ENCODE measurements around the gene PRICKLE4. TPM values are rescaled to one million over a fixed set of nuclear protein-coding genes. Genes with fewer than 3 reads are reported as not detected.

Gene PRICKLE4
- total and polyA plus RNA-seq, 2 donors (not counting 1 experiment from before 2014, with no cell fraction given): 0.60 TPM; not detected in 1

- Mint-ChIP-seq H3K27me3 (no peaks in the 10 kb centered on the region), H3K9me3 (ENCODE audit: insufficient read depth) (no peaks in the 10 kb centered on the region), H3K27ac (peak within 1 kb of the TSS; percentile 98), H3K4me1 (peaks cover 32% of the 10 kb centered on the region), H3K4me3 (peak within 1 kb of the TSS; percentile 97)
- Histone ChIP-seq H3K9ac (ENCODE audit: low read length) (peak within 1 kb of the TSS; percentile 96), H3K27me3 (replicated peaks in 1 of 4; ENCODE audit: control extremely low read depth in 1 of 4, control insufficient read depth in 3 of 4, insufficient read depth in 4 of 4, low read length in 3 of 4) (no peaks in the 10 kb centered on the region), H3K4me2 (replicated peaks; ENCODE audit: low read depth, low read length, poor library complexity, severe bottlenecking) (peak within 1 kb of the TSS; percentile 96), H3K9me3 (ENCODE audit: control extremely low read depth in 1 of 3, control insufficient read depth in 2 of 3, insufficient read depth in 1 of 3, low read length in 2 of 3) (no peaks in the 10 kb centered on the region), H4K20me1 (ENCODE audit: control insufficient read depth, insufficient read depth, low read length, poor library complexity, severe bottlenecking) (peaks cover 17% of the 10 kb centered on the region), H3K4me3 (ENCODE audit: control extremely low read depth in 1 of 5, extremely low read depth in 1 of 5, insufficient read depth in 1 of 5, low read depth in 2 of 5, low read length in 4 of 5) (peak within 1 kb of the TSS; percentile 85 to 99 (median 91)), H3K4me1 (ENCODE audit: control insufficient read depth in 2 of 2, insufficient read depth in 2 of 2, low read length in 2 of 2) (peaks cover 17 to 27% of the 10 kb centered on the region in 2 donors), H3K36me3 (replicated peaks in 1 of 2; ENCODE audit: control extremely low read depth in 1 of 2, control insufficient read depth in 1 of 2, extremely low read depth in 1 of 2, insufficient read depth in 2 of 2, low read length in 1 of 2) (peaks cover 0 to 36% of the 10 kb centered on the region in 2 experiments), H3K27ac (ENCODE audit: low read length in 2 of 2) (peak within 1 kb of the TSS; percentile 75 to 95), H2AFZ (ENCODE audit: insufficient read depth, low read depth, low read length, poor library complexity, severe bottlenecking) (peak within 1 kb of the TSS; percentile 93), H3K79me2 (ENCODE audit: control insufficient read depth, insufficient read depth, low read length) (peaks cover 24% of the 10 kb centered on the region)
- peak; percentile 84 for ATAC-seq (ENCODE audit: low read depth)
- intact Hi-C loops (cut with micrococcal nuclease): loop anchor here (1.0 to 10.0 kb wide), 12 partner anchors 8 to 1091 kb away; partner anchors contain the start of genes BYSL, CCND3, FRS3 and MED20
- ChIA-PET POLR2A (interaction anchor here (0.7 to 2.7 kb wide), 9 partner anchors 53 to 776 kb away, joined by 3 to 36 read pairs (median 6); partner anchors contain the start of genes BYSL, MED20, TAF8 and TFEB), CTCF (interaction anchor here (0.7 to 10.0 kb wide), 25 partner anchors 10 to 760 kb away, joined by 3 to 198 read pairs (median 5); partner anchors contain the start of genes BYSL, MED20, MRPS10 and TAF8)
- TF ChIP-seq, protein P1, sequence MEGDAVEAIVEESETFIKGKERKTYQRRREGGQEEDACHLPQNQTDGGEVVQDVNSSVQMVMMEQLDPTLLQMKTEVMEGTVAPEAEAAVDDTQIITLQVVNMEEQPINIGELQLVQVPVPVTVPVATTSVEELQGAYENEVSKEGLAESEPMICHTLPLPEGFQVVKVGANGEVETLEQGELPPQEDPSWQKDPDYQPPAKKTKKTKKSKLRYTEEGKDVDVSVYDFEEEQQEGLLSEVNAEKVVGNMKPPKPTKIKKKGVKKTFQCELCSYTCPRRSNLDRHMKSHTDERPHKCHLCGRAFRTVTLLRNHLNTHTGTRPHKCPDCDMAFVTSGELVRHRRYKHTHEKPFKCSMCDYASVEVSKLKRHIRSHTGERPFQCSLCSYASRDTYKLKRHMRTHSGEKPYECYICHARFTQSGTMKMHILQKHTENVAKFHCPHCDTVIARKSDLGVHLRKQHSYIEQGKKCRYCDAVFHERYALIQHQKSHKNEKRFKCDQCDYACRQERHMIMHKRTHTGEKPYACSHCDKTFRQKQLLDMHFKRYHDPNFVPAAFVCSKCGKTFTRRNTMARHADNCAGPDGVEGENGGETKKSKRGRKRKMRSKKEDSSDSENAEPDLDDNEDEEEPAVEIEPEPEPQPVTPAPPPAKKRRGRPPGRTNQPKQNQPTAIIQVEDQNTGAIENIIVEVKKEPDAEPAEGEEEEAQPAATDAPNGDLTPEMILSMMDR (IDR thresholded peaks at IDR 0.05): peak; percentile 85
- TF ChIP-seq EZH2 (IDR thresholded peaks at IDR 0.05; ENCODE audit: borderline replicate concordance, insufficient read depth, low read depth, low read length, poor library complexity, severe bottlenecking): no peak
- peak; percentile 98 for DNase-seq
- under 1% methylated on average over 53 of the region's 55 CpGs for WGBS (ENCODE audit: insufficient coverage)
Observed at GRCh38 chr6:41787219-41787917, 6.8 kb downstream of the PRICKLE4 start, which contains the start of gene TOMM6. Gene TOMM6, plus strand, starts transcription at chr6:41787694. Its CDS starts 4 bp downstream, at chr6:41787698.

DNA sequence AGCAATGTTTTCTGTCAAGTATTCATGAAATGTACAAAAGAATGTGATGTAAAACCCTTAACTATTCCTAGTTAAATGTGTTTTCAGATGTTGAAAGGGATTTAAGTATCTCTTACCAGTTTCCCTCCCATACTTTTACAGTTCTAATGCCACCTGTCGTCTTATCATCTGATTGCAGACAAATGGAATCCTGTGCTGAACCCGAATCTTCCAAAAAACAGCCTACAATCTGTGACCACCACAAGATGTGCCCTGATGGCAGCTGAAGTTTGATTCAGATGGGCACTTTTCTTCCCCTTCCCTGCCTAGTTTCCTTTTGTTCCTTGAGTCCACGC lies 8.8 kb downstream of the PRICKLE4 start:
- peak overlapping the region; percentile 72 for H3K27ac Mint-ChIP-seq
- H2AFZ ChIP-seq (ENCODE audit: insufficient read depth, low read depth, low read length, poor library complexity, severe bottlenecking): no peak overlapping the region

More for the DNA sequence above, 8.8 kb downstream of the PRICKLE4 start:
- TF ChIP-seq, protein P1 (IDR thresholded peaks at IDR 0.05): no peak
- TF ChIP-seq EZH2 (IDR thresholded peaks at IDR 0.05; ENCODE audit: borderline replicate concordance, insufficient read depth, low read depth, low read length, poor library complexity, severe bottlenecking): no peak
- H3K4me3 Mint-ChIP-seq: peak overlapping the region; percentile 81
- POLR2A ChIA-PET: no interaction called here
- H3K4me2 ChIP-seq (replicated peaks; ENCODE audit: low read depth, low read length, poor library complexity, severe bottlenecking): no peak overlapping the region
- H3K27me3 ChIP-seq (replicated peaks in 1 of 4; ENCODE audit: control extremely low read depth in 1 of 4, control insufficient read depth in 3 of 4, insufficient read depth in 4 of 4, low read length in 3 of 4): no peaks in the 10 kb centered on the region
- WGBS (ENCODE audit: insufficient coverage): 100% methylated on average over 2 of the region's 3 CpGs
- H3K36me3 ChIP-seq (replicated peaks in 1 of 2; ENCODE audit: control extremely low read depth in 1 of 2, control insufficient read depth in 1 of 2, extremely low read depth in 1 of 2, insufficient read depth in 2 of 2, low read length in 1 of 2): peaks cover 0 to 46% of the 10 kb centered on the region in 2 experiments
- DNase-seq (no peak), ATAC-seq (ENCODE audit: low read depth) (no peak)
- CTCF ChIA-PET: interaction anchor here (6.2 to 10.0 kb wide), 2 partner anchors 132 to 257 kb away, joined by 68 to 198 read pairs; partner anchors contain the start of genes BYSL, MED20 and TAF8
- H3K4me1 ChIP-seq (ENCODE audit: control insufficient read depth in 2 of 2, insufficient read depth in 2 of 2, low read length in 2 of 2): peaks cover 16 to 24% of the 10 kb centered on the region in 2 donors
- peaks cover 24% of the 10 kb centered on the region for H3K79me2 ChIP-seq (ENCODE audit: control insufficient read depth, insufficient read depth, low read length)
- H3K4me3 ChIP-seq (ENCODE audit: control extremely low read depth in 1 of 5, extremely low read depth in 1 of 5, insufficient read depth in 1 of 5, low read depth in 2 of 5, low read length in 4 of 5): no peak overlapping the region
- no peaks in the 10 kb centered on the region for H3K9me3 ChIP-seq (ENCODE audit: control extremely low read depth in 1 of 3, control insufficient read depth in 2 of 3, insufficient read depth in 1 of 3, low read length in 2 of 3)
- H3K4me1 Mint-ChIP-seq: peaks cover 26% of the 10 kb centered on the region
- H3K27me3 Mint-ChIP-seq: no peaks in the 10 kb centered on the region
- no peak overlapping the region for H3K9ac ChIP-seq (ENCODE audit: low read length)
- peaks cover 17% of the 10 kb centered on the region for H4K20me1 ChIP-seq (ENCODE audit: control insufficient read depth, insufficient read depth, low read length, poor library complexity, severe bottlenecking)
- H3K27ac ChIP-seq (ENCODE audit: low read length in 2 of 2): no peak overlapping the region
- intact Hi-C loops (cut with micrococcal nuclease): loop anchor here (10.0 kb wide), 1 partner anchor 935 kb away; the partner anchor contains the start of gene PRPH2
- H3K9me3 Mint-ChIP-seq (ENCODE audit: insufficient read depth): no peaks in the 10 kb centered on the region

All from B cell (primary cell).